Left forelimb (tissue), 1 donor: Measurements from ENCODE around the gene ZFPL1.
A peak's percentile ranks its signal among the peaks of the same experiment; 100 is the strongest.

Source experiments
- DNase-seq: peaks from one replicate; pipeline ENCODE4 v3.0.0-alpha.2; 2018; ENCODE audit warnings: low spot score

Gene ZFPL1

GRCh38 chr11:65129649-65130441 is 45.8 kb downstream of the ZFPL1 start:
- no peak for DNase-seq

GRCh38 chr11:65130631-65131416 is 46.8 kb downstream of the ZFPL1 start:
- no peak for DNase-seq

DNA sequence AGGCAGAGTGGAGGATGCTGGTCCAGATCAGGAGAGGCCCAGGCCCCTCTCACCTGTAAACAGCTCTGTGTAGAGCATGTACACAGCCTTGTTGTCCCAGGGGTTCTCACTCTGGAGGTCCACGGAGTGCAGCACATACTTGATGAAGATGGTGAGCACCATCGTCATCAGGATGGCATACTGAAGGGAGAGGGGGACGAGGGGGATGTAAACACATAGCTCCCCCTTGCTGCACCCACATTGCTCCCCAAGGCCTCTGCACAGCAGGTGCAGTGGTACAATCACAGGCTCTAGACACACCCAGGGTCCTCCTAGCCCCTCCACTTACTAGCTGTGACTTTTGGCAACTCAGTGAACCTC is 47.4 kb downstream of the ZFPL1 start:
- no peak for DNase-seq

GRCh38 chr11:65131895-65132237 is 47.8 kb downstream of the ZFPL1 start:
- no peak for DNase-seq

DNA sequence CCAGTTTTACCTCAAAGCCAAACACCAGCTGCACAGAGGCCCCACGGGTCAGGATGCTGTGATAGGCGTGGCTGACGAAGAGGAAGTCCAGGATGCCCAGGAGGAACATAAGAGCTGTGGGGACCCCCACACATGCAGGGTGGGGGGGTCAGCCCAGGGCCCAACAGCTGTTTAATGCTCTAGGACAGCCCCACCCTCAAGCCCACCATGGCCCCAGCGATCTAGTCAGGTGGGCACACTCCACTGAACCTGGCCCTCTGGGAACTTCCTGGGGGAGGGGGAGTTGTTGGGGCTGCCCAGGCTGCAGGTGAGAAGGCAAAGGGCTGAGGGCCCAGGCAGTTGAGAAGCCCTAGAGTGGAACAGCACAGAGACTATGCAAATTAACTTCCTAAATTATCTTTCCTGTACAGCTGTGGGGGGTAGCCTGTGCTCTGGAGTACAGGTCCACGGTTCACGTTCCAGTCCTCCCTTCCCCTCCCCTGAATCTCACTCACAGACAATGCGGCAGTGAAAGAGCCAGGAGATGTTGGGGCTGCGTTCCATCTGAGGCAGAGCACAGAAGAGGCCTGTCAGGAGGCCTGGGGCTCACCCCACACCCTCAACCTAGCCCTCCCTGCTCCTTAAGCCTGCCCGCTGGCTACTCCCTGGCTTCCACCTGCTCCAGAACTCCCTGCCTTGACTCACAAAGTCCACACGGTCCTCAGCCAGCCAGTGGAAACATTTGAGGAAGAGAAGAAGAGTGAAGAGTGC is 48.4 kb downstream of the ZFPL1 start:
- no peak for DNase-seq

DNA sequence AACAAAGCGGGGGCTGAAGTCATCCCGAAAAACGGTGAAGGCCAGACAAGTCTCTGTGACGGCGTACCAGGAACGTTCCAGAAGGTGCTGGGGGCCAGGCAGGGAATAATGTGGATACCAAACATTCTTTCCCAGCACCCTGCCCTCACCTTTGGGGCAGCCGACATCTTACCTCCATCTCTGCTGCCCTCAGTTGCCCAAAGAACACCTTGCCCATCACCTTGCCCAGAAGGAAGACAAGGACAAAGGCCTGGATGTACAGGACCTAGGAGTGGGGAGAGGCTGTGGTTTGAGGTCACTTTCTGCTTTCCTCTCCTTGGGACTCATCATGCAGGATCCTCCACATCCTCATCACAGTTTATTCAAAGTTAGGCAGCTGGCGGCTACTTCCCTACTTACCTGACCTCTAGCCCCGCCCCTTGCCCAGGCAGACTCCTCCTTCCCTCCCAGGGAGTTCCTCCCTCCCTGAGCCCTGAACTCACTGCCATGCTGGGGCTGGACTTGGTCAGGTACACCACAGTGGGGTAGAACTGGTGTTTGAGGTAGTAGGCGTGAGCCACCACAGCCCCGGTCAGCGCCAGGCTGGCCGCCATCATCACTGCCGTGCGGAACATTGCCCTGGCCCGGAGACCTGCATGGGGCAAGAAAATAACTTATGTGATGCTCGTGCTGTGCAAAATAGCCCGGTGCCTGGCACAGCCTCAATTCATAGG is 49.1 kb downstream of the ZFPL1 start:
- DNase-seq, result no peak

GRCh38 chr11:65133724-65134123 is 49.7 kb downstream of the ZFPL1 start:
- DNase-seq, result no peak

DNA sequence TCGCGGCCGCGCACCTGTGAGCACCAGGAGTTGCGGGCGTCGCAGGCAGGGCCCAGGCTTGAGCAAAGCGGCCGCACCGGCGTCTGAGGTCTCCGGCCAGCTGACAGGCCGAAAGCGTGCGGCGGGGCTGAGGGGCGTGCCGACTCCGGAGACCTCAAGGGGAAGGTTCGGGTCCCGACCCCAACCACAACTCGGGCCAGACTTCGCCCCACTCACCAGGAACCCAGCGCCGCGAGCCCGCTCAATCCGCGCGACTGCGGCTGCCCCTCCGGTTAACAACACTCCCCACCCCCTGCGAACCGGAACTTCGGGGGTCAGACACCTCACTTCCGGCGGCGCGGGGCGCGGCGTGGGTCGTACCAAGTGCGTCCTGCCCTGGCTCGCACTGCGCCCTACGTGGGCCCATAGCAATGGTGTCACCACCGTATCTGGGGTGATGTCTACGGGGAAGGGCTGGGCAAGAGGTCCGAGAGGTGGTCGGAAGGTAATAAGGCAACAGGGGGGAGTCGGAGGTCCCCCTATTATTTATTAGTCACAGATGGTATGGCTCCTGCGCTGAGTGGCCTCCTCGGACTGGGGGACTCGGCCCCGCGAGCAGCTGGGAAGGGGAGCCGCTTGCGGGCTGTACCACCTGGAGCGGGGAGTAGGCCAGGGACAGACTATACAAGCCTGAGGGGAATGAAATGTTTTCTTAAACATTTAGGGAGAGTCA is 50.4 kb downstream of the ZFPL1 start, which contains the start of gene SYVN1:
SYVN1 (minus strand) TSS at position 280 of the 712 bp plus-strand sequence. CDS start 918 bp downstream, outside the sequence.
- DNase-seq, result peak; percentile 96

GRCh38 chr11:65134952-65135632 is 51.1 kb downstream of the ZFPL1 start:
- DNase-seq, result peak; percentile 92

DNA sequence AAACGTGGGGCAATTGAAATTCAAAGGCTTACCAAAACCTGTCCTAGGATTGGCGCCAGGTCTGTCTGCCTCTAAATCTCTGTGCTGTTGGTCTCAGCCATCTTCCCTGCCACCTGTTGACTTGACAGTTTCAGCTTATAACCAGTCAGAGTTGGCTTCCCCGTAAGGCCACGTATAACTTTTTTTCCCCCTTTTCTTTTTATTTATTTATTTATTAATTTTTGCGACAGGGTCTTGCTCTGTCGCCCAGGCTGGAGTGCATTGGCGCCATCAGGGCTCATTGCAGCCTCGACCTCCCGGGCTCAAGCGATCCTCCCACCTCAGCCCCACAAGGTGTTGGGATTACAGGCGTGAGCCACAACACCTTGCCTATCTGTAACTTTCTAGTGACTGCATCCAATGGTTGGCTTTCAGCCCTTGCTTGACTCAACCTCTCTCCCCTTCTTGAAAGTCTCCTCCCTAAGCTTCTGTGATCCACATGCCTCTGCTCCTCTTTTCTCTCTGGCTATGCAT is 51.7 kb downstream of the ZFPL1 start:
- DNase-seq, result no peak

DNA sequence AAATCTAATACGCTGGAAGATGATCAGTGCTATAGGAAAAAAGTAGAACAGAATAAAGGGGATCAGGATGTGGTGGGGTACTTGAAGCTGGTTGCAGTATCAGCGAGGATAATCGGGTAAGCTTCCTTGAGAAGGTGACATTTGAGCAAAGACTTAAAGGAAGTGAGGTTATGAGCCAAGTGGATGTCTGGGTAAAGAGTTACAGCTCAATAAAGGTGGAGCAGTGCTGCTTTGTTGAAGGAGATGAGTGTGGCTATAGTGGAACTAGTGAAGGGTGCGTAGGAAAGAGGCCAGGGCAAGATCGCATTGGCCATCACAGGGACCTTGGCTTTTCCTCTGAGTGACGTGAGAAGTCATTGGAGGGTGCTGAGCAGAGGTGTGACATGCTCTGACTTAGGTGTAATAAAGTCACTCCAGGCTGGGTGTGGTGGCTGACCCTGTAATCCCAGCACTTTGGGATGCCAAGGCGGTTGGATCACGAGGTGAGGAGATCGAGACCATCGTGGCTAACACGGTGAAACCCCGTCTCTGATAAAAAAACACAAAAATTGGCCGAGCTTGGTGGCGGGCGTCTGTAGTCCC is 52.6 kb downstream of the ZFPL1 start:
- DNase-seq, result no peak
